Pancreas (tissue), 10 donors: ENCODE results near the gene LBX1. TPM values are rescaled to one million over a fixed set of nuclear protein-coding genes. Genes with fewer than 3 reads are reported as not detected.

Experiments used
- ATAC-seq, 4 donors: fragments of 200-7000 bp; cut with Tn5 transposase; one replicate each; pipeline versions ENCODE4 v1.8.0 to v1.9.1; 2020; ENCODE audit warnings: mild to moderate bottlenecking in 4 of 4, moderate library complexity in 4 of 4
- DNase-seq, 6 donors: peaks; one replicate each; pipeline ENCODE4 v3.0.0-alpha.2; 2020
- FAIRE-seq: peaks from 2 replicates; lab custom pipeline; 2012; peaks lifted over from hg19 to GRCh38; lab: Jason Lieb, UNC
- H3K27ac ChIP-seq, 4 donors: fragments of 200-600 bp; sonication (generic); 1 replicate in 3 of 4; 2 replicates in 1 of 4; pipeline versions ENCODE4 v1.5.0 to v1.8.0; 2020
- H3K27me3 ChIP-seq, 4 donors: fragments of 200-600 bp; one replicate each; pipeline ENCODE4 v1.8.0; 2021
- H3K36me3 ChIP-seq, 3 donors: fragments of 200-600 bp; sonication (generic) in 1 of 3; one replicate each; pipeline versions ENCODE4 v1.5.0 to v1.8.0; 2020 to 2021
- H3K4me1 ChIP-seq, 3 donors: fragments of 200-600 bp; one replicate each; pipeline ENCODE4 v1.8.0; 2021
- H3K4me3 ChIP-seq, 4 donors: fragments of 200-600 bp; sonication (generic) in 2 of 4; one replicate each; pipeline versions ENCODE4 v1.5.0 to v1.8.0; 2020 to 2021
- H3K9me3 ChIP-seq, 4 donors: fragments of 200-600 bp; one replicate each; pipeline ENCODE4 v1.8.0; 2021
- CTCF ChIP-seq, 4 donors: fragments of 200-600 bp; sonication (generic) in 3 of 4; IDR thresholded peaks; one replicate each; pipeline versions ENCODE4 v1.5.0 to v1.8.0; 2021; ENCODE audit warnings: antibody characterized with exemption in 4 of 4
- WGBS, 2 donors: extraction: QIAGEN DNeasy Blood & Tissue Kit; methylation state at CpG; one replicate each; pipeline ENCODE4 v1.1.7; 2013; 5-methylcytosine and 5-hydroxymethylcytosine counted together
- intact Hi-C, 3 donors: fragments of 100-400 bp; cut with DNase I; formaldehyde crosslinking; loops; one replicate each; pipeline versions ENCODE4 v1.11.1 to v1.14.2; 2022
- polyA plus RNA-seq, 2 donors: library from polyadenylated mRNA; stranded (reverse); fragments of 200-250 nt; gene quantifications; one replicate each; pipeline ENCODE4 v1.2.3, GENCODE V29; 2013
- total RNA-seq, 6 donors: library from RNA; stranded (reverse); fragmentation: NEBNext Ultra II Directional in 4 of 6; extraction: Animal tissue kit (Norgen Biotek cat#: 25700) in 4 of 6; gene quantifications; one replicate each; pipeline versions ENCODE4 v1.2.1 to v1.2.4, GENCODE V29; 2021 to 2023
- donor health status: healthy with polysubstance abuse.
- donor health status: DM: no; HTN: no; CAD: no; lungs with moderate emphysema.
- donor health status: DM: no; HTN: no; CAD: no.
- donor health status: control.
- donor health status: control.
- donor health status: Bipolar disorder and iron deficiency.
- donor health status: DM: yes; HTN: yes; CAD: no.
- donor health status: DM: no; HTN: no; CAD: no.
- donor health status: DM: no; HTN: no; CAD: no.
- donor health status: DM: yes; HTN: yes; CAD: no.

The LBX1 gene
- total and polyA plus RNA-seq, 8 donors: not detected

- peaks cover 0 to 8% (median 1%) of the 10 kb centered on the region in 4 donors for H3K27me3 ChIP-seq
- FAIRE-seq: no peak
- intact Hi-C loops: no loop called here
- 45 to 46% methylated on average over 11 of the region's 11 CpGs for WGBS, 2 donors
- DNase-seq: no peak
- H3K4me1 ChIP-seq: no peaks in the 10 kb centered on the region
- H3K4me3 ChIP-seq: no peak overlapping the region
- ATAC-seq: no peak
- no peak overlapping the region for H3K27ac ChIP-seq
- no peak for TF ChIP-seq CTCF (IDR thresholded peaks at IDR 0.05)
- H3K9me3 ChIP-seq: no peaks in the 10 kb centered on the region
- no peaks in the 10 kb centered on the region for H3K36me3 ChIP-seq
Measured at GRCh38 chr10:101263150-101263752, 34.0 kb upstream of the LBX1 start.

GRCh38 chr10:101262147-101262546, 32.9 kb upstream of the LBX1 start:
- WGBS, 2 donors: 36 to 39% methylated on average over 9 of the region's 9 CpGs
- Histone ChIP-seq H3K36me3 (no peaks in the 10 kb centered on the region), H3K27me3 (peaks cover 0 to 8% (median 1%) of the 10 kb centered on the region in 4 donors), H3K4me3 (no peak overlapping the region), H3K27ac (no peak overlapping the region), H3K9me3 (no peaks in the 10 kb centered on the region), H3K4me1 (no peaks in the 10 kb centered on the region)
- no peak for FAIRE-seq
- no peak for DNase-seq
- intact Hi-C loops: no loop called here
- no peak for TF ChIP-seq CTCF (IDR thresholded peaks at IDR 0.05)
- ATAC-seq: no peak

DNA sequence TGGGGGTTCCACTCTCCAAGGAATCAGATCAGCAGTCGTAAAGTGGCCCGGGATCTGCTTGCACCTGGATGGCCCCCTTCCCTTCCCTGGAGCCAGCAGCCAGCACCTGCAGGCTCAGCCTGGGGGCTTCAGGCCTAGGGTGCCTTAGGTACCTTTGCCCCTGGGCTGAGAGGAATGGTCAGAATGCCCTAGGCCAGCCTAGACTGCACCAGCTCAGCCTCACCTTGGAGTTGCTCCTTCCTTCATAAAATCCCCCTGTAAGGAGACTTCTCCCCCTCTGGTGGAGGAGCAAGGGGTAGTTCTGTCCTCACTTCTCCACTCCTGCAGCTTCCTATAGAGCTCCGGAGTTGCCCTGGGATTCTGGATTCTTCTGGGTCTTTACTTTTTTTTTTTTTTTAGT, 32.4 kb upstream of the LBX1 start:
- Histone ChIP-seq H3K9me3 (no peaks in the 10 kb centered on the region), H3K4me3 (no peak overlapping the region), H3K27ac (no peak overlapping the region), H3K36me3 (no peaks in the 10 kb centered on the region), H3K4me1 (no peaks in the 10 kb centered on the region), H3K27me3 (peaks cover 0 to 8% (median 1%) of the 10 kb centered on the region in 4 donors)
- FAIRE-seq (no peak), DNase-seq (no peak), ATAC-seq (no peak)
- 38% methylated on average over 3 of the region's 3 CpGs for WGBS, 2 donors
- intact Hi-C loops: no loop called here
- TF ChIP-seq CTCF (IDR thresholded peaks at IDR 0.05): no peak

DNA sequence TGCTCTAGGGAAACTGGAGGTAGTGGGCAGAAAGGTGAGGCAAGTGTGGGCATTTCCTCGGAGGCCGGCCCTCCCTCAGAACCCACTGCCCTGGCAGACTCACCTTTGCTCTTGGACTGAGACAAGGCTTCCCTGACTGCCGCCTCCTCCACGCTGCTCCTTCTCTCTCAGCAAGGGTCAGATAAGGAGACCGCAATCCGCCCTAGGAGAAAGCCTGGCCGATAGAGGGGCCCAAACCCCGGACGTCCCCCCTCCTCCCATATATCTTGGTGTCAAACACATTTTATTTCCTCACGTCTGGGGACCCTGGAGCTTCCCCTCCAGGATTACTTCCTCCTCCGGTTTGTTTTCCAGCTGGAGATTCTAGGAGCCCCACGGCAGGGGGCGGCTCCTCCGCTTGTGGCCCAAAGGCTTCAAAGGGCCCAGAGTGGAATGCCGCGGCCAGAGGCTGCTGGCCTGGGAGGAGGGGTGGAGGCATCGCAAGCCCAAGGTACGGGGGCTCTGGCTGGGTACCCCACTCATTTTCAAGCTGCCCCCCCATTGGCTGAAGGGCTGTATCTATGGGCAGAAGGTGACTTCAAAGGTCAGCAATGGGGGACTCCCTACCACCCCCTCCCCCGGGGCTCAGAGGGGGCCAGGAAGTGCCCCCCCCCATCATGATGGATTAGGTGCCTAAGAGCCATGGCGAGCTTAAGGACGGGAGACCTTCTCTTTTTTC, 31.7 kb upstream of the LBX1 start:
- Histone ChIP-seq H3K4me1 (no peaks in the 10 kb centered on the region), H3K27ac (no peak overlapping the region), H3K4me3 (no peak overlapping the region), H3K36me3 (no peaks in the 10 kb centered on the region), H3K9me3 (no peaks in the 10 kb centered on the region), H3K27me3 (peaks cover 0 to 8% (median 1%) of the 10 kb centered on the region in 4 donors)
- no peak for TF ChIP-seq CTCF (IDR thresholded peaks at IDR 0.05)
- FAIRE-seq (no peak), ATAC-seq (no peak), DNase-seq (no peak)
- intact Hi-C loops: no loop called here
- 18 to 25% methylated on average over 21 of the region's 21 CpGs for WGBS, 2 donors
